ENCODE measurements around the gene AQR. TPM values are rescaled to one million over a fixed set of nuclear protein-coding genes. Genes with fewer than 3 reads are reported as not detected.
A peak's percentile ranks its signal among the peaks of the same experiment; 100 is the strongest.

Gene AQR
- total and polyA plus RNA-seq, 2 of the 4 experiments (the other 2 are of a cell fraction) = 17.9 to 29.6 TPM

DNA sequence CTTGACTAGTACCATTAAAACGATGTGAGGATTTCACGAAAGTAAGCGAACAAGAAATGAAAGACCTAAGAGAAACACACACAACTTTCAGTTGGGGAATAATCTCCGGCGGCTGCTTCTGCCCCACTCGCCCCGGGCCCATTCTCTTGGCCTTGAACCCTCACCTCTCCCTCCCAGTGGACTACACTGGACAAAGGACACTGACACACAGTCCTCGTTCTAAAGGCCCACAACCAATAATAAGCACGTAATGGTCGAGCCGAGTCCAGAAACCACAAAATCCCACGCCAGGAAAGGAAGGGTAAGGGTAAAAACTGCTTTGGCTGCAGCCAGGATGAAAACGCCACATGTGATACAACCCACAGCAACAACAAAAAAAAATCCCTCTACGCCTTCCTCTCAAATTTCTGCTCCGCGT is 18.1 kb upstream of the AQR start:
- TF ChIP-seq BHLHE40 (IDR thresholded peaks at IDR 0.05; ENCODE audit: low read depth, low read length) (no peak), MAZ (IDR thresholded peaks at IDR 0.05; ENCODE audit: borderline replicate concordance, low read depth, low read length) (no peak), RFX5 (IDR thresholded peaks at IDR 0.05; ENCODE audit: low read depth, low read length) (no peak), CEBPB (IDR thresholded peaks at IDR 0.05; ENCODE audit: low read depth, low read length) (no peak), RAD21 (IDR thresholded peaks at IDR 0.05; ENCODE audit: low read length) (no peak), NFE2L2 (IDR thresholded peaks at IDR 0.05; ENCODE audit: low read depth, low read length) (no peak), POLR2A (IDR thresholded peaks at IDR 0.05; ENCODE audit: low read depth, low read length) (no peak)
- TF ChIP-seq, protein P1, sequence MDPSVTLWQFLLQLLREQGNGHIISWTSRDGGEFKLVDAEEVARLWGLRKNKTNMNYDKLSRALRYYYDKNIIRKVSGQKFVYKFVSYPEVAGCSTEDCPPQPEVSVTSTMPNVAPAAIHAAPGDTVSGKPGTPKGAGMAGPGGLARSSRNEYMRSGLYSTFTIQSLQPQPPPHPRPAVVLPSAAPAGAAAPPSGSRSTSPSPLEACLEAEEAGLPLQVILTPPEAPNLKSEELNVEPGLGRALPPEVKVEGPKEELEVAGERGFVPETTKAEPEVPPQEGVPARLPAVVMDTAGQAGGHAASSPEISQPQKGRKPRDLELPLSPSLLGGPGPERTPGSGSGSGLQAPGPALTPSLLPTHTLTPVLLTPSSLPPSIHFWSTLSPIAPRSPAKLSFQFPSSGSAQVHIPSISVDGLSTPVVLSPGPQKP (IDR thresholded peaks at IDR 0.05; ENCODE audit: borderline replicate concordance, low read depth, low read length) = no peak
- TF ChIP-seq, protein P2, sequence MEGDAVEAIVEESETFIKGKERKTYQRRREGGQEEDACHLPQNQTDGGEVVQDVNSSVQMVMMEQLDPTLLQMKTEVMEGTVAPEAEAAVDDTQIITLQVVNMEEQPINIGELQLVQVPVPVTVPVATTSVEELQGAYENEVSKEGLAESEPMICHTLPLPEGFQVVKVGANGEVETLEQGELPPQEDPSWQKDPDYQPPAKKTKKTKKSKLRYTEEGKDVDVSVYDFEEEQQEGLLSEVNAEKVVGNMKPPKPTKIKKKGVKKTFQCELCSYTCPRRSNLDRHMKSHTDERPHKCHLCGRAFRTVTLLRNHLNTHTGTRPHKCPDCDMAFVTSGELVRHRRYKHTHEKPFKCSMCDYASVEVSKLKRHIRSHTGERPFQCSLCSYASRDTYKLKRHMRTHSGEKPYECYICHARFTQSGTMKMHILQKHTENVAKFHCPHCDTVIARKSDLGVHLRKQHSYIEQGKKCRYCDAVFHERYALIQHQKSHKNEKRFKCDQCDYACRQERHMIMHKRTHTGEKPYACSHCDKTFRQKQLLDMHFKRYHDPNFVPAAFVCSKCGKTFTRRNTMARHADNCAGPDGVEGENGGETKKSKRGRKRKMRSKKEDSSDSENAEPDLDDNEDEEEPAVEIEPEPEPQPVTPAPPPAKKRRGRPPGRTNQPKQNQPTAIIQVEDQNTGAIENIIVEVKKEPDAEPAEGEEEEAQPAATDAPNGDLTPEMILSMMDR (conservative IDR thresholded peaks at IDR 0.05; ENCODE audit: low read depth, low read length) = no peak
- TF ChIP-seq, protein P3, sequence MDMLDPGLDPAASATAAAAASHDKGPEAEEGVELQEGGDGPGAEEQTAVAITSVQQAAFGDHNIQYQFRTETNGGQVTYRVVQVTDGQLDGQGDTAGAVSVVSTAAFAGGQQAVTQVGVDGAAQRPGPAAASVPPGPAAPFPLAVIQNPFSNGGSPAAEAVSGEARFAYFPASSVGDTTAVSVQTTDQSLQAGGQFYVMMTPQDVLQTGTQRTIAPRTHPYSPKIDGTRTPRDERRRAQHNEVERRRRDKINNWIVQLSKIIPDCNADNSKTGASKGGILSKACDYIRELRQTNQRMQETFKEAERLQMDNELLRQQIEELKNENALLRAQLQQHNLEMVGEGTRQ (IDR thresholded peaks at IDR 0.05; ENCODE audit: low read depth, low read length) = no peak
- Histone ChIP-seq H2AK5ac (ENCODE audit: low read depth, low read length) (peak overlapping the region; percentile 85), H3K18ac (ENCODE audit: low read depth, low read length) (peak overlapping the region; percentile 29; the same call in 1 of the 2 replicates), H3K14ac (replicated peaks; ENCODE audit: low read depth, low read length) (peak overlapping the region; percentile 90), H2AK9ac (replicated peaks; ENCODE audit: low read depth, low read length, poor library complexity) (peak overlapping the region; percentile 97), H4K20me1 (ENCODE audit: insufficient read depth, low read length) (peaks cover 9% of the 10 kb centered on the region; the same call in 1 of the 2 replicates), H2BK15ac (ENCODE audit: low read depth, low read length) (no peak overlapping the region), H3K56ac (ENCODE audit: extremely low read depth, insufficient read depth, low read length) (peak overlapping the region; percentile 90), H3K9me1 (ENCODE audit: insufficient read depth, low read length) (0 out of 2 replicates have a peak, but pooled peaks cover 2% of the 10 kb centered on the region), H4K5ac (ENCODE audit: low read depth, low read length) (peak overlapping the region; percentile 59), H3K9me3 (ENCODE audit: control insufficient read depth, insufficient read depth, low read length) (no peaks in the 10 kb centered on the region), H3K9ac (ENCODE audit: low read depth, low read length) (peak overlapping the region; percentile 93), H3K4ac (ENCODE audit: low read depth, low read length) (peak overlapping the region; percentile 84), H3K79me1 (ENCODE audit: low read depth in 1 of 2, low read length in 2 of 2) (peaks cover 5 to 25% of the 10 kb centered on the region in 2 experiments; a peak in 3 of 4 replicates), H3K36me3 (ENCODE audit: control insufficient read depth, insufficient read depth, low read length) (peaks cover 6% of the 10 kb centered on the region), H4K8ac (ENCODE audit: low read depth in 2 of 2, low read length in 2 of 2) (peak overlapping the region; percentile 92 to 96), H2AFZ (replicated peaks; ENCODE audit: low read length, poor library complexity) (peak overlapping the region; percentile 99), H2BK120ac (ENCODE audit: low read depth, low read length) (no peak overlapping the region; the same call in 1 of the 2 replicates), H3K4me2 (ENCODE audit: low read depth, low read length) (peak overlapping the region; percentile 100), H3K27ac (ENCODE audit: insufficient read depth, low read length) (peak overlapping the region; percentile 93), H2BK20ac (ENCODE audit: low read depth, low read length) (no peak overlapping the region), H3K4me1 (ENCODE audit: control insufficient read depth, insufficient read depth, low read length) (peaks cover 5% of the 10 kb centered on the region), H3K27me3 (ENCODE audit: control insufficient read depth, insufficient read depth, low read length) (no peaks in the 10 kb centered on the region), H3K23ac (ENCODE audit: low read depth, low read length) (peak overlapping the region; percentile 82), H3K4me3 (ENCODE audit: insufficient read depth, low read depth, low read length) (peak overlapping the region; percentile 82), H2BK5ac (ENCODE audit: low read depth, low read length, poor library complexity, severe bottlenecking) (peak overlapping the region; percentile 86), H4K91ac (ENCODE audit: insufficient read depth, low read depth, low read length) (peak overlapping the region; percentile 86)
- in situ Hi-C loops (cut with MboI; ENCODE audit: low sequenced_read_pairs) (no loop called here), intact Hi-C loops (cut with micrococcal nuclease) (loop anchor here (5.0 kb wide), 1 partner anchor 80 kb away; no protein-coding TSS in a partner anchor), dilution Hi-C loops (cut with HindIII; ENCODE audit: low sequenced_read_pairs, unreplicated experiment) (no loop called here)
- DNase-seq (peak; percentile 43), ATAC-seq (ENCODE audit: low read depth) (peak; percentile 5)
- TSS peak; percentile 26 for BruUV-seq (replicated peaks)
- CTCF ChIA-PET = interaction anchor here (0.9 kb wide), 1 partner anchor 18 kb away, joined by 4 read pairs; the partner anchor contains the start of gene AQR
- POLR2A ChIA-PET (ENCODE audit: unreplicated experiment) = interaction anchor here (0.5 to 1.4 kb wide), 3 partner anchors 12 to 366 kb away, joined by 3 to 11 read pairs (median 4); no protein-coding TSS in a partner anchor
- no CpG with 5 or more reads among the region's 16 CpGs for WGBS, 2 experiments (ENCODE audit: extremely low coverage in 2 of 2, insufficient read length in 1 of 2)

Measured in IMR-90 (cell line).